ENCODE measurements around the gene COL25A1.

DNA sequence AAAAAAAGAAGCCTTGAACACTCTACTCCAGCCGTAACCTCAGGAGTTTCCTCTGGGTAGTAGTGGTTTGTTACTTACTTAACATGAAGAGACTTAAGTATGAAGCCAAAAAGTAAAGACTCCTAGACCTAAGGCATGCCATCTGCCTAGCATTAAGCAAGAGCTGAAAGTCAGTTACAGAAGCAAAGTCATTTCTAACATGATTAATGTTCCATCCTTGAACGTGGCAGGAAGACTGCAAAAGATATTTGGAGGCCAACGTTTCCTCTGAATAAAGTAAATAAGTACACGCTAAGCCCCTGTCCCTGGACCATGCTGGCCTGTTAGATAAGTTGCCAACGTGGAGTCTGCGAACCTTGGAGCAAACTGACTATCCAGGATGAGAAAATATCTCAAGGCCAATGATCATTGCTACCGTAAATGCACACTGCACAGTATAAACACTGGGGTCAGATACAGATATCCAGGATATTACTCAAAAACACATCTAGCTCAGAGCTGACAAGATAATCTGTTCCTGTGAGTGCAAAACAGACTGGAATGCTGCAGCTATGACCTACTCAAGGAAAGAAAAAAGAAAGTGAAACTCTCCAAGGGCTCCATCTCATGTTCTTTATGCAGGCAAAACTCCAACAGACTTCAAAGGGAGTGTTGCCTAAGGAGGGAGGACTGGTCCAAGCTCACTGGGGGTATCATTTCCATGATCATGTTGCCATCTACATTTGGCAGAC is 255.8 kb downstream of the COL25A1 start:
- TF ChIP-seq EZH2 (IDR thresholded peaks at IDR 0.05; ENCODE audit: insufficient read depth, poor library complexity, severe bottlenecking) (no peak), EZH2phosphoT487 (IDR thresholded peaks at IDR 0.05; ENCODE audit: insufficient read depth, low read depth) (no peak)
